Type B pancreatic cell (in vitro differentiated cells): ENCODE measurements around the gene LIPC. TPM values are rescaled to one million over a fixed set of nuclear protein-coding genes. Genes with fewer than 3 reads are reported as not detected.

ENCODE experiments used
- DNase-seq: peaks from one replicate; pipeline ENCODE4 v3.0.0; 2021; ENCODE audit warnings: mixed read lengths; ENCODE audit not compliant: unreplicated experiment; ENCODE audit errors: extremely low spot score
- H3K27ac Mint-ChIP-seq: 2 replicates; pipeline ENCODE4 v1.8.0; 2021; ENCODE audit warnings: mild to moderate bottlenecking, mixed read lengths
- H3K27me3 Mint-ChIP-seq: 2 replicates; pipeline ENCODE4 v1.8.0; 2021; ENCODE audit warnings: mixed read lengths
- H3K36me3 Mint-ChIP-seq: 2 replicates; pipeline ENCODE4 v1.8.0; 2021; ENCODE audit warnings: mixed read lengths
- H3K4me1 Mint-ChIP-seq: one replicate; pipeline ENCODE4 v1.8.0; 2021; ENCODE audit warnings: mixed read lengths; ENCODE audit not compliant: unreplicated experiment
- H3K4me3 Mint-ChIP-seq: 2 replicates; pipeline ENCODE4 v1.8.0; 2021; ENCODE audit warnings: mild to moderate bottlenecking, mixed read lengths
- H3K9me3 Mint-ChIP-seq: 2 replicates; pipeline ENCODE4 v1.8.0; 2021; ENCODE audit warnings: mixed read lengths
- total RNA-seq: library from RNA; stranded (reverse); gene quantifications from 2 replicates; pipeline ENCODE4 v1.2.1, GENCODE V29; 2021; ENCODE audit warnings: low replicate concordance
- TF ChIP-seq, protein P1 (sequence below): fragments of 200-600 bp; sonication (generic); conservative IDR thresholded peaks from 2 replicates; pipeline ENCODE4 v1.5.0; 2021; ENCODE audit warnings: antibody characterized with exemption, mild to moderate bottlenecking

The LIPC gene
- total RNA-seq, 1 donor from 2014 or later: 10.9 TPM

DNA sequence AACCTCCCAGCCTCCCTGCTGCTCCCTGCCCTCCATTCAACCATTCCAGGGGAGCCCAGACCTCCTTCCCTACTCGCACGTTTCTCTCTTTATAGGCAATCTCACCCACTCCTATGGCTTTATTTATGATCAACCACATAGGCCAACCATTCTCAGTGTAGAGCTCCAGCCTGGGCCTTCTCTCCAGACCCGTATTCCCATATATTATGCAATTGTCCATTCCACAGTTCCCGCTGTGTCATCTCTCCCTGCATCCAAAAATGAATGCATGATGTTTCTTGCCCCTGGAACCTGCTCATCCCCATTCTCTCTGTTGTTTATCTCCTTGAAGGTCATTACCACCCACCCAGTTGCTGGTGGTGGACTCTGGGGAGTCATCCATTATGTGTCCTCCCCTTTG is 140.7 kb downstream of the LIPC start:
- no peak for DNase-seq
- Mint-ChIP-seq H3K9me3 (peaks cover 9% of the 10 kb centered on the region), H3K27me3 (no peaks in the 10 kb centered on the region), H3K27ac (no peak overlapping the region), H3K4me1 (peaks cover 21% of the 10 kb centered on the region), H3K36me3 (no peaks in the 10 kb centered on the region), H3K4me3 (no peak overlapping the region)
- TF ChIP-seq, protein P1, sequence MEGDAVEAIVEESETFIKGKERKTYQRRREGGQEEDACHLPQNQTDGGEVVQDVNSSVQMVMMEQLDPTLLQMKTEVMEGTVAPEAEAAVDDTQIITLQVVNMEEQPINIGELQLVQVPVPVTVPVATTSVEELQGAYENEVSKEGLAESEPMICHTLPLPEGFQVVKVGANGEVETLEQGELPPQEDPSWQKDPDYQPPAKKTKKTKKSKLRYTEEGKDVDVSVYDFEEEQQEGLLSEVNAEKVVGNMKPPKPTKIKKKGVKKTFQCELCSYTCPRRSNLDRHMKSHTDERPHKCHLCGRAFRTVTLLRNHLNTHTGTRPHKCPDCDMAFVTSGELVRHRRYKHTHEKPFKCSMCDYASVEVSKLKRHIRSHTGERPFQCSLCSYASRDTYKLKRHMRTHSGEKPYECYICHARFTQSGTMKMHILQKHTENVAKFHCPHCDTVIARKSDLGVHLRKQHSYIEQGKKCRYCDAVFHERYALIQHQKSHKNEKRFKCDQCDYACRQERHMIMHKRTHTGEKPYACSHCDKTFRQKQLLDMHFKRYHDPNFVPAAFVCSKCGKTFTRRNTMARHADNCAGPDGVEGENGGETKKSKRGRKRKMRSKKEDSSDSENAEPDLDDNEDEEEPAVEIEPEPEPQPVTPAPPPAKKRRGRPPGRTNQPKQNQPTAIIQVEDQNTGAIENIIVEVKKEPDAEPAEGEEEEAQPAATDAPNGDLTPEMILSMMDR: no peak

DNA sequence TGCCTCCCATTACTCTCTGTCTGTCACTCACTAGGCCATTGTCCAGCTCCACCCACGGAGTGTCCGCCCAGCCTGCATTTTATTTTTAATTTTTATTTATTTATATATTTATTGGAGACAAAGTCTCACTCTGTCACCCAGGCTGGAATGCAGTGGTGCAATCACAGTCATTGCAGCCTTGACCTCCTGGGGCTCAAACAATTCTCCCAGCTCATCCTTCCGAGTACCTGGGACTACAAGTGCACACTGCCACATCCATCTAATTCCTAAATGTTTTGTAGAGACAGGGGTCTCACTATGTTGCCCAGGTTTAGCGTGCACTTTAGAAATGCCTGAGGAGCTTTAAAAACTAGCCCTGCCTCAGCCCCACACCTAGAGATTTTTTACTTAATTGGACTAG is 141.5 kb downstream of the LIPC start:
- peaks cover 17% of the 10 kb centered on the region for H3K4me1 Mint-ChIP-seq
- no peak overlapping the region for H3K27ac Mint-ChIP-seq
- H3K9me3 Mint-ChIP-seq: peaks cover 9% of the 10 kb centered on the region
- H3K27me3 Mint-ChIP-seq: no peaks in the 10 kb centered on the region
- H3K4me3 Mint-ChIP-seq: no peak overlapping the region
- no peak for DNase-seq
- TF ChIP-seq, protein P1: no peak
- no peaks in the 10 kb centered on the region for H3K36me3 Mint-ChIP-seq

DNA sequence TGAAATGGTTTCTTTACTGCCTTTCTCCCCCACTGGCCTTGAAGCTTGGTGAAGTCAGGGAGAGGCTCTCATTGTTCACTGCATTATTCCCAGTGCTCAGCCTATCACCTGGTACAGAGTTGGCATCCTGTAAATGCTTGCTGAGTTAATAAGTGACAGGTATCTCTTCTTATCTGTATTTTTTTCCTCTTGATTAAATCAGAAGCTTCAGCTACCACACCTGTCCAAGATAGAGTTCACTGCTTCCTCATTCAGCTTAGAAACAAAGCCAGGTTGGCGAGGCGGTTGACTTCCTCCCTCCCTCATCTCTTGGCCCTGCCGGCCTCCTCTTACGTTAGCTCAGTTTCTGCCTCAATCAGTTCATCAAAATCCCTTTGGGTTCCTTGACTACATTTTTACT is 142.8 kb downstream of the LIPC start:
- H3K9me3 Mint-ChIP-seq: peaks cover 4% of the 10 kb centered on the region

DNA sequence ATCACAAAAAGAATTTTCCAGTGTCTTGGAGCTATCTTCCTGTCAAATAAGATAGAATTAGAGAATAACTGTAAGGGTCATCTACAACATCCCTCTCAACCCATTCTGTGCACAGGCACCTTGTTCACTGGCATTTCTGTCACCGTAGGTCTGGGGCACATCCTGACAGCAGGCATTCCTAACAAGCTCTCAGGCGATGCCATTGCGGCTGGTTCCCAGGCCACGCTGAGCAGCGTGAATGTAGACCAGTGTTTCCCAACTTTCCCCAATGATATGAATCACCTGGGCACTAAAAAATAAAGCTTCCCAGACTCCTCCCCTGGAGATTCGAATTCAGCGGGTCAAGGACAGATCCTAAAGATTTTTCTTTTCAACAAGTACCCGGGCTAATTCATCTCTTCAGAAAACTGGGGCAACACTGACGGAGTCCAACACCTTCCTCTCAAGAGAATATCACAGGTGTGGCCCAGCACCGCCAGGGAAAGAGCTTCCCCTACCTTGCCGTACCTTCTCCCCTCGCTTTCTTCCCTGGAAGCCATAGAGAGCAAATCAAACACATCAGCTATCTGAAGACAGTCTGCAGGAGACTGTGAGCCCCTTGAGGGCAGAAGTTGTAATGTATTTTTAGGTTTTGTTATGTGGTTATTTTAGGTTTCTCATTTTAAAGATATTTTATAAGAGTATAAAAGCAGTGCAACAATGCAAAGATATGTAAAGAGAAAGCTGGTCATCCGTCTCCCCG is 143.4 kb downstream of the LIPC start:
- Mint-ChIP-seq H3K9me3 (peaks cover 4% of the 10 kb centered on the region), H3K27me3 (no peaks in the 10 kb centered on the region), H3K4me3 (no peak overlapping the region), H3K36me3 (no peaks in the 10 kb centered on the region), H3K4me1 (peaks cover 12% of the 10 kb centered on the region), H3K27ac (no peak overlapping the region)
- DNase-seq: no peak
- TF ChIP-seq, protein P1: no peak

More for the DNA sequence above, 142.8 kb downstream of the LIPC start:
- Mint-ChIP-seq H3K27me3 (no peaks in the 10 kb centered on the region), H3K36me3 (no peaks in the 10 kb centered on the region), H3K4me1 (peaks cover 12% of the 10 kb centered on the region), H3K27ac (no peak overlapping the region), H3K4me3 (no peak overlapping the region)
- no peak for DNase-seq
- TF ChIP-seq, protein P1: no peak

DNA sequence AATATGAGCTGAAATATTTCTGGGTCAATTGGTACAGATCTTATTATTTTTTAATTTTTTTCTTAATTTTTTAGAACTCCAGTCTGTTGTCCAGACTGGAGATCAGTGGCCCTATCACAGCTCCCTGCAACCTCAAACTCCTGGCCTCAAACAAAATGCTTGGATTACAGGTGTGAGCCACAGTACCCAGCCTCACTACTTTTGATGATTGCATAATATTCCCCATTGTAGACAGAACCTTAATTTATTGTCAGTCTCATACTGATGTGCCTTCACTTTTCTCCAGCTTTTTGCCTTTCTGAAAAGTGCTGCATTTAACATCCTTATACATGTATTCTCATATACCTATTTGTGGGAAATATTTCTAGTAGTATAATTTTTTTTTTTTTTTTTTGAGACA is 144.9 kb downstream of the LIPC start:
- TF ChIP-seq, protein P1: no peak
- Mint-ChIP-seq H3K27me3 (no peaks in the 10 kb centered on the region), H3K36me3 (no peaks in the 10 kb centered on the region), H3K27ac (no peak overlapping the region), H3K9me3 (peaks cover 4% of the 10 kb centered on the region), H3K4me3 (no peak overlapping the region), H3K4me1 (peaks cover 12% of the 10 kb centered on the region)
- DNase-seq: no peak
